Astrocyte of the cerebellum (primary cell): ENCODE measurements around the gene MRPS11.

Experiments used
- DNase-seq: peaks from one replicate; pipeline ENCODE4 v3.0.0-alpha.2; 2011; ENCODE audit warnings: low read depth
- H3K4me3 ChIP-seq: 2 replicates; pipeline ENCODE4 v1.5.1; 2011; ENCODE audit warnings: mild to moderate bottlenecking, low read depth, low read length, moderate library complexity
- in situ Hi-C: cut with HindIII; loops from 2 replicates; pipeline ENCODE4 v1.10.0; 2017; ENCODE audit warnings: low sequenced_read_pairs
- TF ChIP-seq, protein P1 (sequence below): IDR thresholded peaks from 2 replicates; pipeline ENCODE4 v1.5.1; 2012; ENCODE audit warnings: low read length, low read depth, moderate library complexity, mild to moderate bottlenecking; ENCODE audit errors: missing control alignments

The MRPS11 gene

DNA sequence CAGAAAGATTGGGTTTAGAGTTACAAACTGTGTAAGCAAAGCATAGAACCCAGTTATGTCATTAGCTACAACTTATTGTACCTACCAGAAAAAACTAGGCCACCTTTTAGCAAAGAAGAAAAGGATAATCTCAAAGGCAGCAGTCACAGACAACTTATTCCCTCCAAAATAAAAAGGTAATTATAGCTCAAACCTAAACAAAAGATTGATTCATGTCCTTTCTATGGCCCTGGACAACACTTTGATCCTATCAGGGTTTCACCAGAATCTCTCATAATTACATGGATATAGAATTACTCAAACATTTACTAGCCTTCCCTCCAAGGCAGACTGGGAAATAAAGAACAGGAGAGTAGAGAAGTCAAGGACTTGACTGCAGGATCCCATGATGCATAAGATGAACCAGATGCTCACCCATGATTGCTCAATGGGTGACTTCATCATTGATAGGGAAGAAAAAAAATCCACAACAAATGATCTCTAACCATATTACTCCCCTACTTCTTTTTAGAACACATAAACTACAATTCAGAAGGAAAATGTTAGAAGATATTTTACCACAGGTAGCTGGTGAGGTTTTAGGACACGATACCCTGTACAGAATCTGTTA lies 61.6 kb downstream of the MRPS11 start:
- H3K4me3 ChIP-seq = no peak overlapping the region
- in situ Hi-C loops = no loop called here
- TF ChIP-seq, protein P1, sequence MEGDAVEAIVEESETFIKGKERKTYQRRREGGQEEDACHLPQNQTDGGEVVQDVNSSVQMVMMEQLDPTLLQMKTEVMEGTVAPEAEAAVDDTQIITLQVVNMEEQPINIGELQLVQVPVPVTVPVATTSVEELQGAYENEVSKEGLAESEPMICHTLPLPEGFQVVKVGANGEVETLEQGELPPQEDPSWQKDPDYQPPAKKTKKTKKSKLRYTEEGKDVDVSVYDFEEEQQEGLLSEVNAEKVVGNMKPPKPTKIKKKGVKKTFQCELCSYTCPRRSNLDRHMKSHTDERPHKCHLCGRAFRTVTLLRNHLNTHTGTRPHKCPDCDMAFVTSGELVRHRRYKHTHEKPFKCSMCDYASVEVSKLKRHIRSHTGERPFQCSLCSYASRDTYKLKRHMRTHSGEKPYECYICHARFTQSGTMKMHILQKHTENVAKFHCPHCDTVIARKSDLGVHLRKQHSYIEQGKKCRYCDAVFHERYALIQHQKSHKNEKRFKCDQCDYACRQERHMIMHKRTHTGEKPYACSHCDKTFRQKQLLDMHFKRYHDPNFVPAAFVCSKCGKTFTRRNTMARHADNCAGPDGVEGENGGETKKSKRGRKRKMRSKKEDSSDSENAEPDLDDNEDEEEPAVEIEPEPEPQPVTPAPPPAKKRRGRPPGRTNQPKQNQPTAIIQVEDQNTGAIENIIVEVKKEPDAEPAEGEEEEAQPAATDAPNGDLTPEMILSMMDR = no peak
- DNase-seq = no peak
